GM10847 (cell line): ENCODE measurements around the gene CD160.

Source experiments
- POLR2A ChIP-seq: IDR thresholded peaks from 2 replicates; pipeline ENCODE4 v1.6.1; 2011; ENCODE audit not compliant: insufficient read length; ENCODE audit errors: extremely low read depth

The CD160 gene

DNA sequence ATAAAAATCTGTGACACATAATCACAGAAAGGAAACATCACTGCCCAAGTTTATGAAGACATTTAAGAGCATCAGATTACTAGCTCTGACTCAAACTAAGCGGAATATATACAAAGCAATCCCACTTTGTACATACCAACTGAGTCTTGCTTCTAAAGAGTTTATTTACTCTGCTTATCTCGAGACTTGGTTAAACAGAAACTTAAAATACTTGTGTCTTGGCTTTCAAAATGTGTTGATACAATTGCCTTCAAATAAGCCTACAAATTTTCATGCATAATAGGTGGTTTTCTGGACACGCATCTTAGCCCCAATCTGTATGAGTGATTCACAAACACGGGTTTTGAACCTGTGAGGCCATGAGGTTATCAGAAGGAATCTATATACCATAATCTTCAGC, 21.0 kb downstream of the CD160 start:
- TF ChIP-seq POLR2A = no peak

- no peak for TF ChIP-seq POLR2A
Observed at GRCh38 chr1:145747398-145748247, 28.3 kb downstream of the CD160 start.

- TF ChIP-seq POLR2A = no peak
Observed at GRCh38 chr1:145750426-145750825, 31.1 kb downstream of the CD160 start.

DNA sequence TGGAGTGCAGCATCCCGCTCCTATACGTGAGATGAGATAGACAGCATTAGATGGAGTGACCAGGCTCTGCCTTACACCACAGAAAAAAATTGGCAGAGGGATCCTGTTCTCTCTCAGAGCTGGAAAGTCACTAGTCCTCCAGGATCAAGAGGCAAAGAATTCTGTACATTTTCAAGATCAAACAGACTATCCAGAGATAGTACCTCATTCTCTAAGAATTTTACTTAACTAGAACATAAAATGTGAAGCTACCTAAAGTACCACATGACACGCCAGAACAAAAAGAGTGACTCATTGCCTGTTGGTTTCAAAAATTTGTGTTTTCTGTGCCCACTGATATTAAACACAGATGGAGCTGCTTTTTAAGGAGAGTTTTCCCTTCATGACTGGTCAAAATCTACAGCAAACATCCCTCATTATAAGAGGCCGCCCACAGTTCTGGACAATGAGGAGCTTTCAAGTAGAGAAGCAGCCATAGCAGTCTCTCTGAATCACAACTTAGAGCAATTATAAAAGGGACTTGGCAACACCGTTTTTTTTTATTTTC, 32.3 kb downstream of the CD160 start:
- no peak for TF ChIP-seq POLR2A

DNA sequence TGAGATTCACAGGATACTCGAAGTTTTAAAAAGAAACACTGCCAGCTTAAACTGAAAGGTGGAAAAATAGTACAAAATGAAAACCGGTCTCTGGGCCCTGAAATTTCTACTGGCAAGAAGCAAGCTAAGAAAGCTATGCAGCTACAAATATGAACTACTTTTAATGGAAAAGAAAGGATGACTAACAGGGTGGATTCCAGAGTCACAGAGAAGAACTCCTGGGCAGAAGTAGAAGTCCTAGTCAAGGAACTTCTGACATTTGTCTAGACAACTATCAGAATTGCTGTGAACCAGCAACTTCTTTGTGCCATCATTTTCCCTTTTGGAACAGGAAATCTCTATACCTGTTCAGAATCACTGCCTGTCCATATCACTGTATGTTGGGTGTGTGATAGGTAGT, 38.1 kb downstream of the CD160 start:
- no peak for TF ChIP-seq POLR2A

DNA sequence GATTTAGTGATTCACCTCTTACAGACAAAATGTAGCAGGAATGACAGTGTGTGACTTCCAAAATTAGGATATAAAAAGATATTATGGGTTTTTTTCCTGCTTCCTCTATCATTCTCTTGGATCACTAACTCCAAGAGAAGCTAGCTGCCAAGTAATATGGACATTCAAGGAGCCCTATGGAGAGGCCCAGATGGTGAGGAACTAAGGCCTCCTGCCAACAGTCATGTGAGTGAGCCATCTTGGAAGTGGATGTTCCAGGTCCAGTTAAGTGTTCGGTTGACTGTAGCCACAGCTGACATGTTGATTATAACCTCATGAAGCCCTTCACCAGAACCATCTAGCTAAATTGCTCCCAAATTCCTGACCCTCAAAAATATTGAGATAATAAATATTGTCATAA, 38.8 kb downstream of the CD160 start:
- no peak for TF ChIP-seq POLR2A

GRCh38 chr1:145758575-145758974, 39.3 kb downstream of the CD160 start:
- no peak for TF ChIP-seq POLR2A

DNA sequence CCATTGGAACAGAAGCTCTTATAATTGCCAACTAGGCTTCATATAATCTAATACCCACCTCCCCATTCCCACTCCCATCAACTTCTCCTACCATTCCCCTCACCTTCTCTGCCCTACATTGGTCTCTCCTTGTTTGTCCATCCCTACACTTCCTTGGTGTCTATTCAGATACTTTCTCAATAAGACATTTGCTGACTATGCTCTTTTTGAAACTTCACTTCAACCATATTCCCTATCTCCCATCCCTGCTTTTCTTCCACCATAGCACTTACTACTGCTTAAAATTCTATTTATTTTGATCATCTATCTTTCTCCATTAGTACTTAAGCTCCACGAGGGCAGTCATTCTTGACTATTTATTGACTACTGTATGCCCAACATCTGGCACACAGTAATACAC, 40.4 kb downstream of the CD160 start:
- TF ChIP-seq POLR2A = no peak

- TF ChIP-seq POLR2A = no peak
Observed at GRCh38 chr1:145771056-145771455, 51.8 kb downstream of the CD160 start.

GRCh38 chr1:145773423-145773822, 54.1 kb downstream of the CD160 start:
- no peak for TF ChIP-seq POLR2A

GRCh38 chr1:145777357-145778145, 58.3 kb downstream of the CD160 start:
- no peak for TF ChIP-seq POLR2A

GRCh38 chr1:145778146-145778540, 58.8 kb downstream of the CD160 start:
- no peak for TF ChIP-seq POLR2A

- TF ChIP-seq POLR2A = no peak
Observed at GRCh38 chr1:145782272-145783099, 63.2 kb downstream of the CD160 start.

DNA sequence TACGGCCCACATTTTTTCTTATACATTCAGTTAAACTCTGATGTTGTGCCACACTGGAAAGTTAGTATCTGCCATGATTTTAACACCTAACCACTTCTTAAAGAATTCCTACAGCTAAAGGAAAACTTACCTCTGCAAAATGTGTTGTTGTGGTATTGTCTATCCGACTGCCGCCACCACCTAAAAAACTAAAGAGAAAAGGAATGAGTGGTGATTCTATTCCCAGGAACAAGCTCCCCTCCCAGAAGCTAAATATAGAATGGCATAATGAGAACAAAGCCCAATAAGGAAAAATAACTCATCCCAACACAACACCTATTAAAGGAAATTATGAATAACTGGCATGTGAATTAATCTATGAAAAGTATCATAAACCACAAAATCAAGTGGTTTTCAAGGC, 65.1 kb downstream of the CD160 start:
- TF ChIP-seq POLR2A = no peak

DNA sequence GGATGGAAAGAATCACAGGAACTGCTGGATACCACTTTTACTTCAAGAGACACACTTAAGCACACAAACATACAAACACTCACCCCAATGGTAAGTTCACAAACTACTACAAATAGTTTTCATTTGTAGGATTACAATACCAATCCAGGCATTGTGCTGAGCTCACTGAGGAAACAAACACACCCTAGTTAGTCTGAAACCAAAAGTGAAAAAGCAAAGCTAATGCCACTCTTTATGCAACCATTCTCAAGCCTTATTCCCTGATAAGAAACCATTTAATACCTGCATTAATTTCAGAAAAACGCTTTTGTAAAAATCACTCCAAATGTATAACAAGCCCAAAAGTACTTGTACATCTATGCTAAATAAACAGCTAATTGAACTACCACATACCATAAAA, 66.2 kb downstream of the CD160 start:
- no peak for TF ChIP-seq POLR2A
